T-cell (primary cell): ENCODE results near the gene STX4. TPM values are rescaled to one million over a fixed set of nuclear protein-coding genes. Genes with fewer than 3 reads are reported as not detected.

ENCODE experiments used
- ATAC-seq, 4 experiments: fragments of 200-7000 bp in 3 of 4; fragments of 150-1000 bp in 1 of 4; cut with Tn5 transposase; replicated peaks in 1 of 4; 1 replicate in 3 of 4; 2 replicates in 1 of 4; pipeline ENCODE4 v1.10.0; 2021; ENCODE audit warnings: moderate library complexity in 3 of 4, mild to moderate bottlenecking in 2 of 4, moderate number of reproducible peaks in 1 of 4
- CTCF ChIA-PET, 2 donors: fragments of 300-600 bp; sonication (Branson Sonifier 250); formaldehyde crosslinking; loops; one replicate each; lab custom pipeline; 2022; ENCODE audit warnings: antibody characterized with exemption in 2 of 2; lab: Charles Lee
- POLR2A ChIA-PET, 2 donors: fragments of 300-600 bp; sonication (Branson Sonifier 250); formaldehyde crosslinking; loops; one replicate each; lab custom pipeline; 2022; ENCODE audit warnings: antibody characterized with exemption in 2 of 2; lab: Charles Lee
- DNase-seq, 35 experiments: peaks; one replicate each; pipeline versions ENCODE4 v3.0.0 to v3.0.0-alpha.2; 2013 to 2023
- H3K27ac ChIP-seq: one replicate; pipeline ENCODE4 v1.5.1; 2013; ENCODE audit warnings: low read length
- H3K27me3 ChIP-seq, 2 experiments: replicated peaks in 1 of 2; 1 replicate in 1 of 2; 2 replicates in 1 of 2; pipeline versions ENCODE4 v1.6.1 to v1.7.0; 2013; ENCODE audit warnings: low read length in 1 of 2, mixed read lengths in 1 of 2; ENCODE audit not compliant: control insufficient read depth in 2 of 2, insufficient read depth in 2 of 2; ENCODE audit errors: extremely low read depth in 1 of 2
- H3K36me3 ChIP-seq, 2 donors: 1 replicate in 1 of 2; 2 replicates in 1 of 2; pipeline versions ENCODE4 v1.6.1 to v1.7.0; 2013; ENCODE audit warnings: low read length in 1 of 2; ENCODE audit not compliant: control insufficient read depth in 2 of 2, insufficient read depth in 1 of 2; ENCODE audit errors: extremely low read depth in 1 of 2
- H3K4me1 ChIP-seq, 2 experiments: 1 replicate in 1 of 2; 2 replicates in 1 of 2; pipeline versions ENCODE4 v1.6.1 to v1.7.0; 2013; ENCODE audit warnings: low read length in 2 of 2, mixed read lengths in 1 of 2; ENCODE audit not compliant: insufficient read depth in 2 of 2, control insufficient read depth in 1 of 2; ENCODE audit errors: extremely low read depth in 1 of 2
- H3K4me3 ChIP-seq, 2 donors: 1 replicate in 1 of 2; 2 replicates in 1 of 2; pipeline versions ENCODE4 v1.5.1 to v1.7.0; 2013; ENCODE audit warnings: mild to moderate bottlenecking in 2 of 2, low read length in 1 of 2, moderate library complexity in 1 of 2; ENCODE audit not compliant: control insufficient read depth in 1 of 2; ENCODE audit errors: extremely low read depth in 1 of 2
- H3K9me3 ChIP-seq: 2 replicates; pipeline ENCODE4 v1.7.0; 2013
- H3K27ac Mint-ChIP-seq, 2 donors: one replicate each; pipeline ENCODE4 v1.8.0; 2020 to 2021; ENCODE audit warnings: mild to moderate bottlenecking in 2 of 2, mixed read lengths in 2 of 2
- H3K27me3 Mint-ChIP-seq, 2 donors: one replicate each; pipeline ENCODE4 v1.8.0; 2021 to 2022; ENCODE audit warnings: mixed read lengths in 2 of 2
- H3K36me3 Mint-ChIP-seq: one replicate; pipeline ENCODE4 v1.8.0; 2021; ENCODE audit warnings: mixed read lengths
- H3K4me1 Mint-ChIP-seq, 3 donors: one replicate each; pipeline ENCODE4 v1.8.0; 2020 to 2022; ENCODE audit warnings: mixed read lengths in 3 of 3, mild to moderate bottlenecking in 1 of 3
- H3K4me3 Mint-ChIP-seq, 3 donors: one replicate each; pipeline ENCODE4 v1.8.0; 2020 to 2022; ENCODE audit warnings: mild to moderate bottlenecking in 3 of 3, mixed read lengths in 3 of 3, moderate library complexity in 3 of 3
- H3K9me3 Mint-ChIP-seq, 3 donors: one replicate each; pipeline ENCODE4 v1.8.0; 2020 to 2022; ENCODE audit warnings: mixed read lengths in 3 of 3
- WGBS: methylation state at CpG from one replicate; pipeline ENCODE4 v1.1.5; 2013; ENCODE audit warnings: missing lambda C conversion rate; ENCODE audit not compliant: insufficient coverage; 5-methylcytosine and 5-hydroxymethylcytosine counted together
- total RNA-seq, 35 experiments: library from RNA in 6 of 35; stranded (reverse) in 6 of 35; fragments of 120-200 nt in 1 of 35; gene quantifications; one replicate each; pipeline versions ENCODE4 v1.2.1 to v1.2.4 and lab custom pipeline; 2013 to 2026

The STX4 gene
- total RNA-seq, 5 donors from 2014 or later (not counting 1 experiment from before 2014, with no cell fraction given): 73.9 to 110 (median 94.6) TPM

GRCh38 chr16:31003744-31004143 is 29.6 kb upstream of the STX4 start:
- Mint-ChIP-seq H3K27ac (no peak overlapping the region), H3K4me1 (no peaks in the 10 kb centered on the region), H3K9me3 (no peaks in the 10 kb centered on the region), H3K4me3 (no peak overlapping the region), H3K36me3 (no peaks in the 10 kb centered on the region), H3K27me3 (peaks cover 0 to 1% of the 10 kb centered on the region in 2 donors)
- ChIA-PET CTCF (no interaction called here), POLR2A (interaction anchor here in 1 of 2 donors (0.5 kb wide), 1 partner anchor 409 kb away, joined by 4 read pairs; no protein-coding TSS in a partner anchor)
- no peak overlapping the region for H3K27ac ChIP-seq
- H3K27me3 ChIP-seq: peaks cover 0 to 14% of the 10 kb centered on the region in 2 experiments
- DNase-seq (no peak), ATAC-seq (no peak)
- H3K4me1 ChIP-seq: no peaks in the 10 kb centered on the region
- no peaks in the 10 kb centered on the region for H3K9me3 ChIP-seq
- H3K36me3 ChIP-seq: no peaks in the 10 kb centered on the region
- no peak overlapping the region for H3K4me3 ChIP-seq
- WGBS: 80% methylated on average over 2 of the region's 6 CpGs

- DNase-seq (no peak), ATAC-seq (no peak)
- peaks cover 0 to 21% of the 10 kb centered on the region in 2 experiments for H3K27me3 ChIP-seq
- ChIA-PET CTCF (no interaction called here), POLR2A (no interaction called here)
- H3K27ac ChIP-seq: no peak overlapping the region
- Mint-ChIP-seq H3K4me1 (peaks cover under 1 to 1% (median 1%) of the 10 kb centered on the region in 3 donors), H3K27me3 (peaks cover 0 to 5% of the 10 kb centered on the region in 2 donors), H3K4me3 (no peak overlapping the region), H3K36me3 (no peaks in the 10 kb centered on the region), H3K27ac (no peak overlapping the region), H3K9me3 (no peaks in the 10 kb centered on the region)
- WGBS: 57% methylated on average over 2 of the region's 2 CpGs
- H3K4me1 ChIP-seq: peaks cover 0 to under 1% of the 10 kb centered on the region in 2 experiments
- no peaks in the 10 kb centered on the region for H3K9me3 ChIP-seq
- H3K36me3 ChIP-seq: no peaks in the 10 kb centered on the region
- no peak overlapping the region for H3K4me3 ChIP-seq
These were observed 28.7 kb upstream of the STX4 start for GRCh38 chr16:31004658-31005057.

- Histone ChIP-seq H3K4me1 (peaks cover 0 to 6% of the 10 kb centered on the region in 2 experiments), H3K9me3 (no peaks in the 10 kb centered on the region), H3K4me3 (no peak overlapping the region), H3K27me3 (peaks cover 0 to 26% of the 10 kb centered on the region in 2 experiments), H3K36me3 (no peaks in the 10 kb centered on the region), H3K27ac (no peak overlapping the region)
- Mint-ChIP-seq H3K36me3 (no peaks in the 10 kb centered on the region), H3K27me3 (peaks cover 0 to 10% of the 10 kb centered on the region in 2 donors), H3K27ac (no peak overlapping the region), H3K9me3 (no peaks in the 10 kb centered on the region), H3K4me1 (peaks cover 5 to 6% (median 6%) of the 10 kb centered on the region in 3 donors), H3K4me3 (no peak overlapping the region)
- no peak for DNase-seq
- WGBS: 77% methylated on average over 12 of the region's 16 CpGs
- CTCF ChIA-PET: no interaction called here
- POLR2A ChIA-PET: no interaction called here
- no peak for ATAC-seq
These were observed 27.8 kb upstream of the STX4 start for GRCh38 chr16:31005350-31006085.

GRCh38 chr16:31006086-31006385 is 27.3 kb upstream of the STX4 start:
- DNase-seq: no peak
- Mint-ChIP-seq H3K27me3 (peaks cover 0 to 12% of the 10 kb centered on the region in 2 donors), H3K4me1 (peaks cover 5 to 9% (median 7%) of the 10 kb centered on the region in 3 donors), H3K9me3 (no peaks in the 10 kb centered on the region), H3K27ac (no peak overlapping the region), H3K4me3 (no peak overlapping the region), H3K36me3 (no peaks in the 10 kb centered on the region)
- H3K4me3 ChIP-seq: no peak overlapping the region
- H3K9me3 ChIP-seq: no peaks in the 10 kb centered on the region
- ChIA-PET CTCF (no interaction called here), POLR2A (no interaction called here)
- no peak for ATAC-seq
- peaks cover 0 to 29% of the 10 kb centered on the region in 2 experiments for H3K27me3 ChIP-seq
- WGBS: 75% methylated on average over 4 of the region's 7 CpGs
- no peak overlapping the region for H3K27ac ChIP-seq
- H3K36me3 ChIP-seq: no peaks in the 10 kb centered on the region
- peaks cover 2 to 10% of the 10 kb centered on the region in 2 experiments for H3K4me1 ChIP-seq

GRCh38 chr16:31006589-31006988 is 26.8 kb upstream of the STX4 start:
- 92% methylated on average over 6 of the region's 8 CpGs for WGBS
- Histone ChIP-seq H3K4me3 (no peak overlapping the region), H3K4me1 (peaks cover 4 to 14% of the 10 kb centered on the region in 2 experiments), H3K9me3 (no peaks in the 10 kb centered on the region), H3K27me3 (peaks cover 3 to 31% of the 10 kb centered on the region in 2 experiments), H3K27ac (no peak overlapping the region), H3K36me3 (no peaks in the 10 kb centered on the region)
- peaks cover 9 to 15% (median 12%) of the 10 kb centered on the region in 3 donors for H3K4me1 Mint-ChIP-seq
- DNase-seq: no peak
- ChIA-PET CTCF (no interaction called here), POLR2A (no interaction called here)
- no peak overlapping the region for H3K4me3 Mint-ChIP-seq
- no peak for ATAC-seq
- H3K36me3 Mint-ChIP-seq: no peaks in the 10 kb centered on the region
- H3K27me3 Mint-ChIP-seq: peaks cover 0 to 17% of the 10 kb centered on the region in 2 donors
- no peaks in the 10 kb centered on the region for H3K9me3 Mint-ChIP-seq
- no peak overlapping the region for H3K27ac Mint-ChIP-seq

- ATAC-seq (no peak), DNase-seq (no peak)
- Histone ChIP-seq H3K4me3 (no peak overlapping the region), H3K9me3 (no peaks in the 10 kb centered on the region), H3K4me1 (peaks cover 4 to 14% of the 10 kb centered on the region in 2 experiments), H3K36me3 (no peaks in the 10 kb centered on the region), H3K27ac (no peak overlapping the region), H3K27me3 (peaks cover 3 to 39% of the 10 kb centered on the region in 2 experiments)
- Mint-ChIP-seq H3K9me3 (no peaks in the 10 kb centered on the region), H3K27me3 (peaks cover 5 to 26% of the 10 kb centered on the region in 2 donors), H3K36me3 (no peaks in the 10 kb centered on the region), H3K4me3 (no peak overlapping the region), H3K4me1 (peaks cover 9 to 19% (median 18%) of the 10 kb centered on the region in 3 donors), H3K27ac (no peak overlapping the region)
- 34% methylated on average over 3 of the region's 6 CpGs for WGBS
- CTCF ChIA-PET: interaction anchor here in 1 of 2 donors (0.6 kb wide), 1 partner anchor 10 kb away, joined by 4 read pairs; no protein-coding TSS in a partner anchor
- POLR2A ChIA-PET: no interaction called here
These were observed 25.7 kb upstream of the STX4 start for GRCh38 chr16:31007684-31008083.
